NCI-H345 treated with DMSO at 0.1 percent for 48 hours (cell line): Measurements from ENCODE around the gene MYL12A.

Source experiments
- DNase-seq: peaks from one replicate; lab custom pipeline; 2025; ENCODE audit not compliant: unreplicated experiment; lab: John Stamatoyannopoulos, UW

MYL12A gene

DNA sequence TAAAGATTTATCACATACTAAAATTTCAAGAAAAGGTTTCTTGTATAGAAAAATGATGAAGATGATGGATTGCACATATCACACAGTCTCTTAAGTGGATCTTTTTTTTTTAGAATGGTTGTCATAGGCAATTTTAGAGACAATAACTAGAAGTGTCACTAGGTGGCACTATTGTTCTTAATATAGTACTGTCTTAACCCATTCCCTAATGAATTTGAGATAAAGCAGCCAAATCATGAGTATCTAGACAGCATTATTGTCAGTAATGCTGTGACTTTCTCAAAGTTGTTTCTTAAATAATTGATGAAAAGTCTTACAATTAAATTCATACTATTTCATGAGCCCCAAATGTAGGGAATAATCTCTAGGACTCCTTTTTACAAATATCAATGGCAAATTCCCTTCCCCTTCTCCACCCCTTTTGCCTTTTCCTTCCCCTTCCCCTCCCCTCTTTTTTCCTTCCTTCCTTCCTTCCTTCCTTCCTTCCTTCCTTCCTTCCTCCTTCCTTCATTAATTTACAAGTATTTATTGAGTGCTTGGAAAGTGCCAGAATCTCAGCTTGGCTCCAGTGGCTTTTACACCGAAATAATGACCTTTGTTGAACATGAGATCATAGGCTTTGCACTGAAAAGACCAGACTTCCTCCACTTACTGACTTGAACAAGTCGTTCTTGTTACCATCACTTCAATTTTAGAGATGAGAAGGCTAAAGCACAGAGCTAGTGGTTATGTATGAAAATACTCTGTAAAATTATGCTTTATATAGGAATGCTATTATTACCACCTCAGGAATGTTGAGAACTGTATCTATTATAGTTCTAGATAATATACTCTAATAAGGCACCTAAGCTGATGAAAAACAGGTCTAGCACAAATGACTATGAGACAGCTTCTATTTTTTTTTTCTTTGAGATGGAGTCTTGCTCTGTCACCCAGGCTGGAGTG is 34.1 kb downstream of the MYL12A start:
- DNase-seq = peak; percentile 52

DNA sequence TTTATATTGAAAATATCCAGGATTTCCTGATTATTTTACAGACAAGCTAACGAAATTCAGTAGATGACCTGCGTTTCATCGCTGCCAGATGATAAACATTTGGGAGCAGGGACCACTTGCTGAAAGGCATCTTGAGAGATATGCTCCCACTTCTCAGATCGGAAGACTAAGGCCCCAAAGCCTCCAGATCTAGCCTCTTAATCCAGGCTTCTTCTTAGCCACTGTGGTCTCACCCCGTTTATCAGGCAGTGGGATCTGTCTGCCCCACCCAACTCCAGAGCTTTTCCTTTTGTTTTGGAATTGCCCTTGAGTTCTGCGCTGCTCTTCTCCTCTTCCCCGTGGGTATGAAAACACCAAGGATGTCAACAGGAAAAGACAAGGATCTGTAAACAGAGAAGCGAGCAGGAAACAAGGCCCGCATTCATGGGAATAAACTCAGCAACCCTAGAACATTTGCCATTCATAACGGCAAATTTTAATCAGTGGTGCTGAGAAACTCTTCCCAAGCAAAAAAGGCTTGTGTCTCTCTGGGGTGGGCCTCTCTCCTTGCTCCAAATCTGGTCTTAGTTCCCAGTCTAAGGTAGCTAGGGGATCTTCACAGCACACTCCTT is 35.8 kb downstream of the MYL12A start:
- DNase-seq = no peak

DNA sequence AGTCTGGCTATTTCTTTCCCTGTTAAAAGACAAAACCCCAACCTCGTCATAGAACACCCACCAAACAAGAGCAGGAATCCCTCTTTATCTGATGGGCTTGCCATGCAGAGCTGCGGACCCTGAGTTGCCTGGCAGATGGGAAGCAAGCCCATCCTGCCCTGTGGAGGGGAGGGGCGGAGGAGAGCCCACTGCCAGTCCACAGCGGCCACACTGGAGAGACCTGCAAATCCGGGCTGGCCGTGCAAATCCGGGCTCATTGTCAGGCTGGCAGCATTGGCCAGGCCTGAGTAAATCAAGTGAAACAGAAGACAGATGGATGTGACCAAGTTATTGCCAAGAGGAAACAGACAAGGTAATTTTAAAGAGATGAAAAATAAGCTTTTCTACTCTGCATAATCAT is 36.3 kb downstream of the MYL12A start:
- no peak for DNase-seq

DNA sequence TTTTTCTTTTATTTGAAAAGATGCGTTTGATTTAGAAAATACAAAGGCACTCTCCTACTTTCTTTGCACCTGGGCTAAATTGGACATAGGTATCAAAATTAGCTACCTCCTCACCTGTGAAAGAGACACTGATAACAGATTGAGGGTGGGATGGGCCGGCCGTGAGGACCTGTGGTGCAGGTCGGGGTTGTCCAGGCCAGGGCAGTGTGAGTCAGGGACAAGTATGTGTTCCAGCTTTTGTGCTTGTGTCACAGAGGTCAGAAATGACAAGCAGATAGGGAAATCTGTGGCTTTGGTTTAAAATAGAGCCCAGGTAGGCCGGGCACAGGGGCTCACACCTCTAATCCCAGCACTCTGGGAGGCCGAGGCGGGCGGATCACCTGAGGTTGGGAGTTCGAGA is 36.9 kb downstream of the MYL12A start:
- no peak for DNase-seq

DNA sequence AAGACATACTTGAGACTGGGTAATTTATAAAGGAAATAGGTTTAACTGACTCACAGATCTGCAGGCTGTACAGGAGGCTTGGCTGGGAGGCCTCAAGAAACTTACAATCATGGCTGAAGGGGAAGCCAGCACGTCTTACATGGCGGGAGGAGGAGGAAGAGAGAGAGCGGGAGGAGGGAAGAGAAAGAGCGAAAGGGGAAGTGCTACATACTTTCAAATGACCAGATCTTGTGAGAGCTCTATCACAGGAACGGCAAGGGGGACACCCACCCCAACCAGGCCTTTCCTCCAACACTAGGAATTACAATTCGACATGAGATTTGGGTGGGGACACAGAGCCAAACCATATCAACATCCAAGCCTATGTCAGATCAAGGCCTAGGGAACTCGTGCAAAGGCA is 38.6 kb downstream of the MYL12A start:
- no peak for DNase-seq

DNA sequence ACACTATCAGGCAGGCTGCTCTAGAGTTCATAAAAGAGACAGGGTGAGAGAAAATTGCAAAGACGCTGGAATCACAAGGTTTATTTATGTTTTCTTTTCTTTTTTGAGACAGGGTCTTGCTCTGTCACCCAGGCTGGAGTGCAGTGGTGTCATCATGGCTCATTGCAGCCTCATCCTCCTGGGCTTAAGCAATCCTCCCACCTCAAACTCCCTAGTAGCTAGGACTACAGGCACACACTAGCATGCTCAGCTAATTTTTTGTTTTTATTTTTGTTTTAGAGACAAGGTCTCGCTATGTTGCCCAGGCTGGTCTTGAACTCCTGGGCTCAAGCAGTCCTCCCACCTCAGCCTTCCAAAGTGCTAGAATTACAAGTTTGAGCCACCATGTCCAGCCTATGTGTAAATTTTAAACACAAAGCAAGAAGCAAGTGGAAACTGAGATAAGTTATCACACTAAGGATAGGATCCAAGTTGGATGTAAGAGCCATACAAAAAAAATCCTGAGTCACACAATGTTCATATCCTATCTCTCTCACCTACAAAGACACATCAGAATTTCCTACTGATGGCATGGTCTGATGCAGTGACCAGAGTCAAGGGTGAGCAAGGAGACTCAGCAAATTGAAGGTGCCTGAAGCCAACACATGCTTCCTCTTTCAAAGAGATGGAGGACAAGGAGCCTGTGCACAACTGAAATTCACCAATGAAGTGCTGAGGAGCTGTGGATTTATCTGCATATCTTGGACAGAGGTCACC is 45.8 kb downstream of the MYL12A start:
- no peak for DNase-seq

DNA sequence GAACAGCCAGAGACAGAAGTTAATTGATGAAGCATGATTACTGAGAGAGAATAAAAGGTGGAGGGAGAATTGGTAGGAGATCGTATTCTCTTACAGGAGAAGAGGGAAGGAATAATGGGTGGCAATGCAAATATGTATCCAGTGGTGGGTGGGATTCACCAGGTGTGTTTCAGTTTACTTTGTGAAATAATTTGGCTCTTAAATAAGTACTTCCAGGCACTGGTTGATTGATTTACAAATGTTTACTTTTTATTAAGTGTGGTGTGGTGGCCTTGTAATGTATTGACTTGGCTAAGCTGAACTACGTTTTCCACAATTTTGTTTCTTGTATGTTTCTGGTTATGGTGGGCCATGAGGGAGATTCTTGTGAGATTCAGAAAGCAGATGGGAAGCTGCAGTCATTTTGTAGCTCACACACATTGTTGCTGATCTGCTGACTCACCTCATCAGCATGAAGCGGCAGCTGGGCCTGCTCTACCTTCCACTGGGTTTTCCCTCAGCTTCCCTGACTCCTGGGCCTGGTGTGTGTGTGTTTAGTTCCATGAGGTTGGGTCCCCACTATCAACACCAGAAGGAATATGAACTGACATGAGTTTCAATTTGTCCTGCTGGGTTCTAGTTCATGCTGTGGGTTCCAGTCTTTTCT is 47.0 kb downstream of the MYL12A start:
- DNase-seq = no peak

DNA sequence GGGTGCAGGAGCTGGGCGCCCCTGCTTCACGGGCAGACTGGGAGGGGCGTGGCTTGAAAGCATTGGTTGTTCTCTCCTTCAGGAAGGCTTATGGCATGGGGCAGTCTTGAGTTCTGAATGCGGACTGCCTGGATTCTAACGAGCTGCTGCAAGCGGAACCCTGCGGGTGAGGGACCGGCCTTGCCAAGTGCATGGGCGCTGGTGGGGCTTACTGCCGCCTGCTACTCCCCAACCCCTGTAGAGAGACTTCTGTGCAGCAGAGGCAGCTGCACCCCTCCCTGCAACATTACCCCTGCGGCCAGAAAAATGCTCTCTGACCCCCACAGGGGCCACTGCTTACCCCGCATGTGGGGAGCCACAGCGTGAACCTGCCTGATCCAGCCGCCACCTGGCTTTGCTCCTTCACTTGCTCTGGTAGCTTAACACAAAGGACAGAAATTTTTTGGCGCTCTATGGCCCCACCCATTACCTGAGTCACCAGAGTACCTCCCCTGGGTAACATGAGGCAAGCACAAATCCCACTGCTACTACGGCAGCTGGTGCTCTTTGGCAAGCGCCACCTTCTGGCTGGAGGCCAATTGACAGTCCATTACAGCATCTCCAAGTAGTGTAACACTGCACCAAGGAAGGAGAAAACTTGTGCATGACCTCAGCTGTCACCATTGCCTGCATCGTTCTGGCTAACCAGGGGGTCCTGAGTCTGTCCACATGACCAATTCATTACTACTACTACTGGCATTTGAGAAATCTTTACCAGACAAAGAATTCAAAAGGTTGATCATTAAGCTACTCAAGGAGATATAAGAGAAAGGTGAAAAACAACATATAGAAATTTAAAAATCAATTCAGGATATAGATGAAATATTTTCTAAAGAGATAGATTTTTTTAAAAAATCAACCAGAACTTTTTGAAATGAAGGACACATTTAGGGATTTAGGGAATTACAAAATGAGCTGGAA is 49.7 kb downstream of the MYL12A start:
- DNase-seq = peak; percentile 46

DNA sequence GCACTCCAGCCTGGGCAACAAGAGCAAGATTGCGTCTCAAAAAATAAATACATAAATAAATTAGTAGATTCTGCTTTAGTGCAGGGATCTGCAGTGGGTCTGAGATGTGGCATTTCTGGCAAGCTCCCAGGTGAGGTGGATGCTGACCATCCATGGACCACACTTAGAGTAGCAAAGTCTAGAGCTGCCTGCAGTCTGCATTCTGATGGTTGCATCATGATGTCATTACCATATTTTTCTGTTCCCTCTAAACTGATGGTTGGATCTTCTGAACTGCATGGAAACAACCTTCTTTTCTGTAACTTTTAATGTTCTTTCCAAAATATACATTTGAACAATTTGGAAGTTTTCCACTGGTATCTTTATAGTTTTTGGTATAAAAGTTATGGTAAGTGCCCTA is 57.2 kb downstream of the MYL12A start:
- DNase-seq = no peak

DNA sequence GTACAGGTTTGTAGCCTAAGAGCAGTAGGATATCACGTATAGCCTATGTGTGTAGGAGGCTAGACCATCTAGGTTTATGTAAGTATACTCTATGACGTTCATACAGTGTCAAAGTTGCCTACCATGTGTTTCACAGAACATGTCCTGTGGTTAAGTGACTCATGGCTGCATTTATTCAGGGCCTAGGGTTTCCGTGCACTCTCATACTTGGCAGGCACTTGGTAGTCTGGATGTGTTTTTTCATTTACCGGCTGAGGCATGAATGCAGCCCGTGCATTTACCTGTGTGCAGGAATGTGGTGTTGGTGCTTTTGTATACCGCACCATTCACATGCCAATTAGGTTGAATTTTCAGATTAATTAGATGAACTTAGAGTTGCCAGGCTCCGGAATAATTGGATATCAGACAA is 57.8 kb downstream of the MYL12A start:
- DNase-seq = no peak
